GM18511 (cell line): ENCODE measurements around the gene CDH13.

ENCODE experiments used
- ATAC-seq: cut with Tn5 transposase; IDR thresholded peaks from one replicate; pipeline ENCODE4 v1.9.1; 2021; ENCODE audit warnings: mild to moderate bottlenecking, moderate library complexity; ENCODE audit not compliant: unreplicated experiment

The CDH13 gene

DNA sequence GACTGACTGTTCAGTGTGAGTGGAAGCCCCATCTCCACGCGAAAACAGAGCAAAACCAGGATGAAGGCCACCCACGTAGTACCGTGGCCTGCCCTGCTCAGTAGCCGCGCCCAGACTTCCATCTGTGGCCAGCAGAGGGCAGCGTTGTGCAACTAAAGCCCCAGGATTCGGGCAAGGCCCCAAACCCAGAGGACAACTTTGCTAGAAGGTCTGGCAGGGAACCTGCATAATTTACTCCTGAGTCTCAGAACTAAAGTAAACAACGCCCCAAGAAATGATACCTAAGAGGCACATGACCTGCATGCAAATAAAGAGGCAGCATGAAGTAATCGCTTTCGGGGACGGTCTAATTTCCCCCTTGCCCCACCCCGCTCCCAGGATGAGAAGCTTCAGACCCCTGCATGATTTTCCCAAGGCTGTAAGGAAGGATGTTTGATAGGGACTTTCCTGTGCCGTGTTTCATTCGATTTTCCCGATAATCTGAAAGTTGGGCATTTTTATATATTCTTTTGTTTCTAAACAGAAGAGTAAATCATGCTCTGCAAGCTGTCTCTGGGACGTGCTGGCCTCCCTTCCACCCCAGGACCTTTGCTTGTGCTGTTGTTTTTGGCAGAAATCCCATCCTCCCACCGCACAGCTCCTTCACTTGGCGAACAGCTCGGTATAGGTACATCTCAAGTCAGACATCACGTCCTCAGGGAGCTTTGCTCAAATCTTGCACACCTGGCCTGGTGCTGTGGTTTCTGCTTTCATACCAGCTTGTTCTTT, 1199.6 kb downstream of the CDH13 start:
- ATAC-seq: peak; percentile 76

DNA sequence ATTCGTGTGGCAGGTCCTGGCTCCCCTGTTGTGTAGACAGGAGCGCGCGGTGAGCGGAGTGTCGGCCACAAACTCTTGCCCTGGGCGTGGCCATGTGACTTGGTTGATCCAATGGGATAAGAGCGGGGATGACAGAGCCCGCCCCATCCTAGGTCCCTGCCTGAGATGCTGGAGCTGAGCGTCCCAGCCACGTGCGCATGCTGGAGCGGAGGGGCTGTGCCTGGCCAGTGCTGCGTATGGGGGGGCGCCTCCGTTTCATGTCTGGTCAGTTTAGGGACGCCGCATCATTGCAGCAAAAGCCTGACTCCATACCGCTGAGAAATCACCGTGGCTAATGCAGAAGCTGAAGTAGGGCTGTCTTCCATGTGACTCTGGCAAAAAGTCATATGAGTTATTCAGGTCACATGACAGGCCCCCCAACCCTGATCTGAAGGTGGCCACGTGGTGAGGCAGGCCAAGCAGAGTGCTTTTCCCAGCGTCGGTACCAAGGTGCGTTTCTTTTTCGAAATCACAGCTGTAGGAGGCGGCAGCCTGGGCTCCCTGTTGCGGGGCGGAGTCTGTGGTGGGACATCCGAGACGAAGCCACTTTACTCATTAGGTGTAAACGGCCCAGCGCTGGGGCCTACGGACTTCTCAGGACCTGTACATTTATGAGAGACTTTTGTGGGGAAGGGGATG, 1203.5 kb downstream of the CDH13 start:
- ATAC-seq: no peak

DNA sequence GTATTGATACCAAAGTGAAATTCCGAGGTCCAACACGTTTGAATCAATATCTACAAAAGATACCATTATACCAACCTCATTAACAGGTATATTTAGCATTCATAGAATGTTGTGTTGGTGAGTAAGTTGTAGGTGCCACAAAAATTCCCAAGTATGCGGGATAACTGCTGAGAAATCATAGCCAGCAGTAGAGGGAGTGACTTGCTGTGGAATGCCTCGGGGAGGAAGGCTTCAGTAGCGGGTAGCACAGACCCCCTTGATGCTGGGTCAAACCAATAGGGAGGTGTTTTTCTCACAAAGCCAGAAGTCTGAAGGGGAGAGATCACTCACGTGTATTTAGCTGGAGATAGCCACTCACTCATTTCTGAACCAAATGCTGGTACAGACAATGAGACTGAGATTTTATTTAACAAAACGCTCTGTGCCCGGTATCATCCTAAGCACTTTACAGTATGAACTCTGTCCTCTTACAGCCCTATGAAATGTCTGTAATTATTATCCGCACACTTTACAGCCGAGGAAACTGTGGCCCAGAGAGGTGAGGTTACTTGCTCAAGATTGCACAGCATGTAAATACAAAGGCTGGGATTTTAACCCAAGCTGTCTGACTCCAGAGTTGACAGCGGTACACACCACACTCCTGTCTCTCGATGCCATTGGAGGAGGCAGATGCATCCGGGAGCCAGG, 1204.1 kb downstream of the CDH13 start:
- ATAC-seq: no peak

DNA sequence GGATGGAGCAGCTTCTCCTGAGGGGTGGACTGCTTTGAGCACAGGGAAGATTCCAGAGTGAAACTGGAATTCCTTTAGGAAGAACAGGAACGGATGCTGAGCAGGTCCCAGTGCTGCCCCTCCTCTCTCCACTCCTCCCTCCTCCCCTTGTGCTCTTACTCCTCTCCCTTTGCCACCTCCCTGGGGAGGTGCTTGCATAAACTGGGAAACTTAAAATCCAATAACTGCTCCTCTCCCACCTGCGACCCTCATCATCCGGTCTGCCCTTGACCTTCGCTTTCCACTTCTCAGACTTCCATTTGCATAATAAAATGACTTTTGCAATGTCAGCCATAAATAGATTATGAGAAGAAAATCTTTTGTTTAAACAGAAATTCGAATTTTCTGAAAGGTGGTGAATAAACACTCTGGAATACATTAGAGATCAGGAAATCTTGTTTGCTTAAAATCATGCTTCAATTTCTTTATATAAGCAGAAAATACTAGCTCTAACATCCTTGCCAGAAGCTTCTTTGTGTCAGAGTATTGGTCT, 1204.8 kb downstream of the CDH13 start:
- ATAC-seq: no peak

GRCh38 chr16:83833921-83834320, 1207.2 kb downstream of the CDH13 start:
- no peak for ATAC-seq

DNA sequence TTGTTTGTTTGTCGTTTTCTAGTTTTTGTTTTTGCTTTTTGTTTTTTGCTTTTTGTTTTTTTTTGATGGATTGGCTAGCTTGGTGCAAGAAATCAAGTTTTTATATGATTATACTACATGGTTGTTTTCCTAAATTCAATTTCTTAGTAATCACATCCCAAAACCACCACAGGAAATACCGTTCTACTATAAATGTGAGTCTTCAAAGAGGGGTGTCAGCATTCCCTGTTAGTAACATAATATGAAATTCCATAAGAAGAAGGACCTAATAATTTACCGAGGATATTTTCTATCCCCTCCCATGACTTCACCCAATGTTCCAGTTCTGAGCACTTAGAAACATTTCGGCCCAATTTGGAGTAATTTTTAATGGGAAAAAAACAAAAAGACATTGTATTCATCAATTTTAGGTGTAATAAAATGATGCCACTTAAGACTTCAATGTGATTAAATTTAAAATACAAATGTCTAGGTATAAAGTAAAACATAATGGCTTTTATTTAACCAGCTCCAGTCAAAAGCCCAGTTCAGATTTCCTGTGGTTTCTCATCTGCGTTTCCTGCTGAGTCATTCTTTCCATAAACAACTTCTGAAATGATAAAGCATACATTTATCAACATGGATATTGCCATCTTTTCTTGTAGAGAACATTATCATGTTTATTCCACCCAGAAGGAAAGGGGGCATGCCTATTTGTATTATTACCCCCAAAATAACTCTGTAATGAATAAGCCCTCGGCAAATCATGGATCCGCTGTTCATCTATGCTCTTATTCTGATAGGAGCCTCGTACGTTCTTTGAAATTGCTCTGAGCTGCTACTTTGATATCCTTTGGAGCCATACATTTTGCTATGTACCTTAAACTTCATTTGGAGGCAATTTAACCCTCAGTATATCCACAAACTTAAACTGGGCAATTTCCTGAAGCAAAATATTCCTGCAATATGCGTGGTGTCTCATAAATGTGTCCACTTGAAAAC, 1209.1 kb downstream of the CDH13 start:
- no peak for ATAC-seq

DNA sequence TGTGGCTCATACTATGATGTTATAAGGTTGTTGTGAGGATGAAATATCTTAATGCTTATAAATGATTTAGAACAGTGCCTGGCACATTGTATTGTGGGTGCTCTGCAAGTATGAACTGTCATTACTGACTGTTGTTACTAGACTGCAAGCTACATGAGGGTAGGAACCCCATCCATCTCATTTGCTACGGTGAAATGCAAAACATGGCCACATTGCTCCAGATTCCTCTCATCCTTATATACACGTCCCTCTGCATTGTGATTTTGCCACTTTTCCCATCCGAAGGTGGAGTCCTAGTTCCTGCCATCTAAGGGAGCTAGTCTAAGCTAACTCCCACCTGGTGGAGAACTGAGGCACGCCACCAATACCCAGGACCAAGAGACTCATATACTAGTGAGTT, 1210.8 kb downstream of the CDH13 start:
- no peak for ATAC-seq

DNA sequence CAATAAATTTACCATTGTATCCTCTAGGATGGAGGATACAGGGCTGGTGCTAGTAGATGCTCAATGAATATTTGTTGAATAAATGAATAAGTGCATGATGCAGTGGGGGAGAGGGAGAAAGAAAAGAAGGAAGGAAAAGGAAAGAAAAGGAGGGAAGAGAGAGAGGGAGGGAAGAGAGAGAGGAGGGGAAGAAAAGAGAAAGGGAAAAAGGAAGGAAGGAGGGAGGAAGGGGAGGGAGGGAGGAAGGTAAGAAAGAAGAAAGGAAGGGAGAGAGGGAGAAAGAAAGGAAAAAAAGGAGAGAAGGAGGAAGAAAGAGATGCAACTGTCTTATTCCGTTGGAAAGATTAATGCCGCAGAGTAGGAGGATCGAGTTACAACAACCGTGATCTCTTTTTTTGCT, 1211.4 kb downstream of the CDH13 start:
- ATAC-seq: no peak

GRCh38 chr16:83839561-83839960, 1212.8 kb downstream of the CDH13 start:
- no peak for ATAC-seq

DNA sequence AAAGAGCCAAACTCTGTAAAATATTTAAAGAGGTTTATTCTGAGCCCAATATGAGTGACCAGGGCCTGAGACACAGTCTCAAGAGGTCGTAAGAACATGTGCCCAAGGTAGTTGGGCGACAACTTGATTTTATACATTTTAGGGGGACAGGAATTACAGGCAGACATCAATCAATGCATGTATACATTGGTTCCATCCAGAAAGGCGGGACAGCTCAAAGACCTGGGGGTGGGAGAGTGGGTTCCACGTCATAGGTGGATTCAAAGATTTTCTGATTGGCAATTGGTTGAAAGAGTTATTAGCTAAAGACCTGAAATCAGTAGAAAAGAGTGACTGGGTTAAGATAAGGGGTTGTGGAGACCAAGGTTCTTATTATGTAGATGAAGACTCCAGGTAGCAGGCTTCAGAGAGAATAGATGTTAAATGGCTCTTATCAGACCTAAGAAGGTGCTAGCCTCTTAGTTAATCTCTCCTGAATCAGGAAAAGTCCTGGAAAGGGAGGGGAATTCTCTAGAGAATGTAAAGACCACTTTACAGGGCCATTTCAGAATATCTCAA, 1213.4 kb downstream of the CDH13 start:
- ATAC-seq: no peak

DNA sequence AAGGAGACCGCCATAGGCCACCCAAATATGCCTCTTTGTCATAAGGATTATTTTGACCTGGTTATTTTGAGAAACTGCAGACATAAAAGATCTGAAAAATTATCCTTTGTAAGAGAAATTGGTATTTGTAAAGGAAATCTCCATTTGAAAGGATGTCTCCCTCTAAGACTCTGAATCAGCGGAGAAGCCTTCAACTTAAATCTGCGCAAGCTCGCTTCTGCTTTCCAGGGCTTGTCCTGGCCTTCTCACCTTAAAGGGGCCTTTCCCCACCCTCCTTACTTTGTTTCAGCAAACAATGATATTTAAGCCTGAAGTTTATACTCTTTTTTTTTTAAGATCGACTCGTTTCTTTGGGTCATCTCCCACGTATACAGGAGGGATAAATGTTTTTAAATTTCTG, 1215.5 kb downstream of the CDH13 start:
- no peak for ATAC-seq

DNA sequence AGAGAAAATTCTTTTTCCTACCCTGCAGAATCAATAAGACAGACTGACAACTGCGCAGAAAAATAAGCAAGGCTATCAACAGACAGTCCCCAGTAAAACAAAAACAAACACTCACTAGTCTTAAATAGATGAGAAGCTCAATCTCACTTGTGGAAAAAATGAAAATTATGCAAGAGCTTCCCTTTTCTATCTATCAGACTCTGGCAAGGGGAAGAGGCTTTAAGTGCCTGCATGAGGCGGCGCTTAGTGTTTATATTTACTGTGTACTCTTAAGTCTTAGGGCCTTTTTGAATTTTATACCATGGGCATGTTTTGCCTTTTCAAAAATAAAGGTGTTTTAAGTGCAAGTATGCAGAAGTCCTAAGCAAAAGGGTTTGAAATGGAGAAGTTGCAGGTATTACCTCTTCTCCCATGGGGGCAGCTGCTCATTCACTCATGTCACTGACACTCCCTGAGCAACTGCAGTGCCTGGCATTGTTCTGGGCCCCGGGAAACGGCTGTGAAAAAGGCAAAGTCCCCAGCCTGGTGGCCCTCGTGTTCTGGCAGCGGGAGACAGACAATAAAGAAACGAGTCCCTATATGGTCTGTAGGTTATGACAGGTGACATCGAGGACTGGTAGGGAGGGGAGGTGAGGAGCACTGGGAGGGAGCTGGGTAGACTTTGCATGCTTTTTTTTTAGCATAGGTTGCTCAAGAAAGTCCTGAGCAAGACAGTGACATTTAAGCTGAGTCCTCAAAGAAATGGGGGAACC, 1216.2 kb downstream of the CDH13 start:
- ATAC-seq: no peak

DNA sequence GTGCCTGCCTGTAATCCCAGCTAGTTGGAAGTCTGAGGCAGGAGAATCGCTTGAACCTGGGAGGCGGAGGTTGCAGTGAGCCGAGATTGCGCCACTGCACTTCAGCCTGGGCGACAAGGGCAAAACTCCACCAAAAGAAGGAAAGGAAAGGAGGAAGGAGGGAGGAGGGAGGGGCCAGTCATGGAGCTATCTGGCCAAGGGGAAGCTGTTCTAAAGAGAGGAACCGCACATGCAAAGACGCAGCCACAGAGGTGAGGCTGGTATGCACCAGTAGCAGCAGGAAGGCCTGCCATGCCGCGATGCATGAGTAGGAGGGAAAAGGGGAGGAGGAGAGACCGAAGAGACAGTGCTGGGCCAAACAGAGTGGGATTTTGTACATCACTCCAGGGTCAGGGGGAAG, 1216.9 kb downstream of the CDH13 start:
- no peak for ATAC-seq

DNA sequence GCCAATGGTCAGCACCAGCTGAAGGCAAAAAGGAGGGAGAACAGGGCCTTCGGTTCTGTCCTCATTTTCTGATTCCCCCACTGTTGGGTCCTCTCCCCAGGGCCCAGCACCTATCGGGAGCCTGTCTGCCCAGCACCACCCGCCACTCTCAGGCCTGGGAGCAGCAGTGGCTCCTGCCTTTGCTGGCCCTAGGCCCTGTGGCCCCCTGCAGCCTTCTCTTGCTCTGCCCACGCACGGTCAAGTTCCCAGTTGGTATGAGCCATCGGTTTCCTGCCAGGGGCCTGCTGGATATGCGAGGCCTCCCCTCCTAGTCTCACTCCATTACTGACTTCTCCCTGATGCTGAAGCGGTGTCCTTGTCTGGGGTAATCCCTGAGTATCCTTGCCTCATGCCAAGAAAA, 1218.5 kb downstream of the CDH13 start:
- ATAC-seq: no peak

DNA sequence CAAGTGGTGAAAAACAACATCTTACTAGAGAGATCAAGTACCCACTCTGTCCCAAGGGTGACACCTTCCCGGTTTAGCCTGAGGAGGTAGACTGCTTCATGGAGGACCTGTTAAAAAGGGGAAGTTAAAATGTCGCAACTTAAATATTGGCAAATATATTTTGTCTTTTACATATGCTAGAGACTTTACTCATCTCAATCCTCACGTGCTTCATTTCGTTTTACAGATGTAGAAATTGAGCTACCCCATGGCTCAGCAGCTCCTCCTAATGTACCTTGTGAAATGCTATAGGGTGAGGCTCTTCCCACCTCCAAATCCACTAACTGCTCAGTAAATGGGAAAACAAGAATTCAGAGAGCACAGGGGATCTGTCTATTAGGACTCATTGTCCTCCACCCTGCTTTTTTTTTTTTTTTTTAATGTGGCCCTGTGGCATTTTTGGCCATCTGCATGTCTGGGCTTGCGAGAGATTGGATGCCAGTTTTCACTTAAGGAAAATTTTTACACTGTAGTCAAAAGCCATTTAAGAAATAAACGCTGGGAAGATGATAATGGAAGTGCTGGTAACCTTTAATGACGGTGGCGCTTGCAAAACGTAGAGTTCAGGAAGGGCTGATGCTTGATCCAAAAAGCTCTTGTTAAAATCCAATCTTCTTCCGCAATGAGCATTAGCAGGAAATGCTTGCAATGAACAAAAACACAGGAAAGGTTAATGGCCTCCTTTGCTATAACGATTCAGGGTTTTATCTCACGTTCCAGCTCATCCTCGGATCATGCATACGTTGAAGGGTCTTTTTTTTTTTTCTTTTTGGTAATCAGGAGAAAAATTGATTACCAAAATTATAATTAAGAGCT, 1220.8 kb downstream of the CDH13 start:
- no peak for ATAC-seq

DNA sequence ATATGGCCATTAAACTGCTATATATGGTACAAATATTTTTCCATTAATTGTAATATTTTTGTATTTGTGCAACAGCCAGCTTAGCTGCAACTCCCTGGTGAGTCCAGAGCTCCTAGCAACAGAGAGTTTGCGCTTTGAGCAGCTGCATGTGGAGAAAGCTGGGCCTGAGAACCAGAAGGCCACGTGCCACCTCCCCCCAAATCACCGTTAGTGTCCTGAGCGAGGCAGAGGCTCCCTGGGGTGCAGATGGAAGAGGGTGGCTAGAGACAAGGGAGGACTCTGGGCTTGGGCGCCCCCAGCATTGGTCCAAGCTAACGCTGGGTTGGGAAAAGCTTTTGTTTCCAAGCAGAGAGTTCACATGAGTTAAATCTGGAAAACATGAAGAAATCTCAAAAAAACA, 1222.7 kb downstream of the CDH13 start:
- no peak for ATAC-seq
